ENCODE results near the gene PRPF31. TPM values are rescaled to one million over a fixed set of nuclear protein-coding genes. Genes with fewer than 3 reads are reported as not detected.
A peak's percentile ranks its signal among the peaks of the same experiment; 100 is the strongest.

PRPF31 gene
- total and polyA plus RNA-seq, 9 of the 15 experiments (the other 6 are each of a cell fraction or from before 2014, with no cell fraction given), result 5.8 to 92.2 (median 69.2) TPM

DNA sequence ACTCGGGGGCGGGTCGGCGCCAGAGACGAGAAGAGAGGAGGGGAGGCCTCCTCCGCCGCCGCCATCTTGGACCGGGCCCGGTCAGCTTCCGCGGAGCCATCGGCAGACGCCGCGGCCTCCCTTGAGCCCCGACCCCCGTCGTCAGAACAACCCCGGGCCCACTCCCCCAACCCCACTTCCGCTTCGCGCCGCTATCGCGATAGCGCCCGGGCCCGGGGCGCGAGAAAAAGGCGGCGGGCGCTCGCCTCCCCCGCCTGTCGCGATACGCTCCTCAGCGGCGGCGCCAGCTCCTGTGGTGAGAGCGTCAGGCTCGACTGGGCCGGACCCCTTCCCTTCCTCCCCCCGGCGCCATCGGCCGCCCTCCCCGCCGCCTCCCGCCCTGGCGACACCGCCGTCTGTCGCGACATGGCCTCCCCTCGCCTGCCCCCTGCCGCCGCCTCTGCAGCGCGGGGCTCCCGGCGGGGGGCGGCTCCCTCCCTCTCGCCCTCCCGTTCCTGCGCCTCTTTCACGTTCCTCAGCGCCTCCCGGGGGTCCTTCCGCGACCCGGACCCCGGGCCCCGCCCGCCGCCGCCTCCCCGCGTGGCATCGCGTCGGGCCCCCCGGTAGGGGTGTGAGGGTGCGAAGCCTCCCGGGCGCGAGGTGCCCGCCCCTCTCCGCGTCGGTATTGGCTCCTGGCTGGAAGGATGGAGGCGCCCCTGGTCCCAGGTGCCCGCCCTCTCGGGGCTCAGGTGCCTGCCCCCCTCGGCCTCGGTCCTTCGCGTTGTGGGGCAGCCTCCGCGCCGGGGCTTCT, 22.3 kb downstream of the PRPF31 start, which contains the start of gene CNOT3 (continued):
- TF ChIP-seq, protein P1, sequence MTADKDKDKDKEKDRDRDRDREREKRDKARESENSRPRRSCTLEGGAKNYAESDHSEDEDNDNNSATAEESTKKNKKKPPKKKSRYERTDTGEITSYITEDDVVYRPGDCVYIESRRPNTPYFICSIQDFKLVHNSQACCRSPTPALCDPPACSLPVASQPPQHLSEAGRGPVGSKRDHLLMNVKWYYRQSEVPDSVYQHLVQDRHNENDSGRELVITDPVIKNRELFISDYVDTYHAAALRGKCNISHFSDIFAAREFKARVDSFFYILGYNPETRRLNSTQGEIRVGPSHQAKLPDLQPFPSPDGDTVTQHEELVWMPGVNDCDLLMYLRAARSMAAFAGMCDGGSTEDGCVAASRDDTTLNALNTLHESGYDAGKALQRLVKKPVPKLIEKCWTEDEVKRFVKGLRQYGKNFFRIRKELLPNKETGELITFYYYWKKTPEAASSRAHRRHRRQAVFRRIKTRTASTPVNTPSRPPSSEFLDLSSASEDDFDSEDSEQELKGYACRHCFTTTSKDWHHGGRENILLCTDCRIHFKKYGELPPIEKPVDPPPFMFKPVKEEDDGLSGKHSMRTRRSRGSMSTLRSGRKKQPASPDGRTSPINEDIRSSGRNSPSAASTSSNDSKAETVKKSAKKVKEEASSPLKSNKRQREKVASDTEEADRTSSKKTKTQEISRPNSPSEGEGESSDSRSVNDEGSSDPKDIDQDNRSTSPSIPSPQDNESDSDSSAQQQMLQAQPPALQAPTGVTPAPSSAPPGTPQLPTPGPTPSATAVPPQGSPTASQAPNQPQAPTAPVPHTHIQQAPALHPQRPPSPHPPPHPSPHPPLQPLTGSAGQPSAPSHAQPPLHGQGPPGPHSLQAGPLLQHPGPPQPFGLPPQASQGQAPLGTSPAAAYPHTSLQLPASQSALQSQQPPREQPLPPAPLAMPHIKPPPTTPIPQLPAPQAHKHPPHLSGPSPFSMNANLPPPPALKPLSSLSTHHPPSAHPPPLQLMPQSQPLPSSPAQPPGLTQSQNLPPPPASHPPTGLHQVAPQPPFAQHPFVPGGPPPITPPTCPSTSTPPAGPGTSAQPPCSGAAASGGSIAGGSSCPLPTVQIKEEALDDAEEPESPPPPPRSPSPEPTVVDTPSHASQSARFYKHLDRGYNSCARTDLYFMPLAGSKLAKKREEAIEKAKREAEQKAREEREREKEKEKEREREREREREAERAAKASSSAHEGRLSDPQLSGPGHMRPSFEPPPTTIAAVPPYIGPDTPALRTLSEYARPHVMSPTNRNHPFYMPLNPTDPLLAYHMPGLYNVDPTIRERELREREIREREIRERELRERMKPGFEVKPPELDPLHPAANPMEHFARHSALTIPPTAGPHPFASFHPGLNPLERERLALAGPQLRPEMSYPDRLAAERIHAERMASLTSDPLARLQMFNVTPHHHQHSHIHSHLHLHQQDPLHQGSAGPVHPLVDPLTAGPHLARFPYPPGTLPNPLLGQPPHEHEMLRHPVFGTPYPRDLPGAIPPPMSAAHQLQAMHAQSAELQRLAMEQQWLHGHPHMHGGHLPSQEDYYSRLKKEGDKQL (CRISPR knock-in tag; IDR thresholded peaks at IDR 0.05; ENCODE audit: borderline replicate concordance), result no peak
- TF ChIP-seq JUND (IDR thresholded peaks at IDR 0.05; ENCODE audit: borderline replicate concordance, low read depth, low read length) (no peak), JUND (tag; IDR thresholded peaks at IDR 0.05; ENCODE audit: borderline replicate concordance, low read depth, low read length) (no peak), SAFB2 (IDR thresholded peaks at IDR 0.05; ENCODE audit: borderline replicate concordance, low read depth, low read length, severe bottlenecking) (no peak), USF1 (CRISPR knock-in tag; IDR thresholded peaks at IDR 0.05) (no peak), ZNF592 (IDR thresholded peaks at IDR 0.05) (no peak), RBM14 (IDR thresholded peaks at IDR 0.05; ENCODE audit: borderline replicate concordance, insufficient read depth, low read depth, low read length) (0 out of 2 replicates have a peak, but pooled peaks have one; percentile 50), ADNP (tag; IDR thresholded peaks at IDR 0.05) (no peak), POLR3A (IDR thresholded peaks at IDR 0.05; ENCODE audit: borderline replicate concordance, extremely low read depth, insufficient read depth, insufficient read length) (no peak), NFRKB (IDR thresholded peaks at IDR 0.05; ENCODE audit: low read depth) (peak; percentile 99), RBM39 (optimal IDR thresholded peaks at IDR 0.05; ENCODE audit: low read depth, low read length) (no peak), GABPA (tag; conservative IDR thresholded peaks at IDR 0.05; ENCODE audit: low read depth) (peak; percentile 11; the same call in 1 of the 2 replicates), ELF2 (CRISPR knock-in tag; IDR thresholded peaks at IDR 0.05) (no peak)
- TF ChIP-seq, protein P2, sequence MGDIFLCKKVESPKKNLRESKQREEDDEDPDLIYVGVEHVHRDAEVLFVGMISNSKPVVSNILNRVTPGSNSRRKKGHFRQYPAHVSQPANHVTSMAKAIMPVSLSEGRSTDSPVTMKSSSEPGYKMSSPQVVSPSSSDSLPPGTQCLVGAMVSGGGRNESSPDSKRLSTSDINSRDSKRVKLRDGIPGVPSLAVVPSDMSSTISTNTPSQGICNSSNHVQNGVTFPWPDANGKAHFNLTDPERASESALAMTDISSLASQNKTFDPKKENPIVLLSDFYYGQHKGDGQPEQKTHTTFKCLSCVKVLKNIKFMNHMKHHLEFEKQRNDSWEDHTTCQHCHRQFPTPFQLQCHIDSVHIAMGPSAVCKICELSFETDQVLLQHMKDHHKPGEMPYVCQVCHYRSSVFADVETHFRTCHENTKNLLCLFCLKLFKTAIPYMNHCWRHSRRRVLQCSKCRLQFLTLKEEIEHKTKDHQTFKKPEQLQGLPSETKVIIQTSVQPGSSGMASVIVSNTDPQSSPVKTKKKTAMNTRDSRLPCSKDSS (IDR thresholded peaks at IDR 0.05; ENCODE audit: low read depth, partially characterized antibody), result no peak
